22Rv1 (cell line): ENCODE measurements around the gene DAB2.

Experiments
- H3K27ac ChIP-seq: fragments of 450-650 bp; 2 replicates; pipeline ENCODE4 v1.5.1; 2017
- CTCF ChIP-seq: fragments of 450-650 bp; IDR thresholded peaks from 2 replicates; pipeline ENCODE4 v1.5.1; 2017; ENCODE audit warnings: mild to moderate bottlenecking
- ZFX ChIP-seq: fragments of 450-650 bp; IDR thresholded peaks from 2 replicates; pipeline ENCODE4 v1.6.1; 2017; ENCODE audit warnings: antibody characterized with exemption, borderline replicate concordance

DAB2 gene

GRCh38 chr5:39424736-39425637 is at the start of gene DAB2:
DAB2 (minus strand) TSS chr5:39424980; CDS start chr5:39394320, 30,660 bp downstream.
- TF ChIP-seq CTCF: peak; percentile 54
- TF ChIP-seq ZFX: no peak

GRCh38 chr5:39473156-39473775 is 48.5 kb upstream of the DAB2 start:
- TF ChIP-seq CTCF (no peak), ZFX (no peak)
- no peak overlapping the region for H3K27ac ChIP-seq

More at GRCh38 chr5:39424736-39425637, at the start of gene DAB2:
- H3K27ac ChIP-seq: no peak within 1 kb of the TSS

GRCh38 chr5:39471836-39472508 is 47.2 kb upstream of the DAB2 start:
- H3K27ac ChIP-seq: no peak overlapping the region

GRCh38 chr5:39470811-39471210 is 46.0 kb upstream of the DAB2 start:
- no peak overlapping the region for H3K27ac ChIP-seq
- TF ChIP-seq CTCF (no peak), ZFX (no peak)

More at GRCh38 chr5:39471836-39472508, 47.2 kb upstream of the DAB2 start:
- TF ChIP-seq ZFX (no peak), CTCF (no peak)

GRCh38 chr5:39469777-39470415 is 45.1 kb upstream of the DAB2 start:
- no peak overlapping the region for H3K27ac ChIP-seq
- TF ChIP-seq ZFX: no peak

GRCh38 chr5:39469176-39469575 is 44.4 kb upstream of the DAB2 start:
- TF ChIP-seq CTCF: no peak
- no peak for TF ChIP-seq ZFX
- H3K27ac ChIP-seq: no peak overlapping the region

- H3K27ac ChIP-seq: no peak overlapping the region
- TF ChIP-seq CTCF (no peak), ZFX (no peak)
Measured at GRCh38 chr5:39466846-39467245, 42.1 kb upstream of the DAB2 start.
